ENCODE measurements around the gene GPR171.

- no peak for TF ChIP-seq ZNF384 (IDR thresholded peaks at IDR 0.05)
- TF ChIP-seq HDGF (IDR thresholded peaks at IDR 0.05; ENCODE audit: borderline replicate concordance) = no peak
- no peak for TF ChIP-seq FOXA1 (IDR thresholded peaks at IDR 0.05)
- TF ChIP-seq PKNOX1 (IDR thresholded peaks at IDR 0.05) = no peak
- no peak for TF ChIP-seq TARDBP (IDR thresholded peaks at IDR 0.05)
- no peak for TF ChIP-seq SP1 (IDR thresholded peaks at IDR 0.05)
- TF ChIP-seq ARNT (IDR thresholded peaks at IDR 0.05) = no peak
Measured at GRCh38 chr3:151224268-151224866, 21.4 kb upstream of the GPR171 start.

Data from HEK293T (cell line).